Mesendoderm (in vitro differentiated cells): ENCODE measurements around the gene S100A9.

ENCODE experiments used
- DNase-seq: peaks from one replicate; pipeline ENCODE4 v3.0.0; 2013
- H2AK5ac ChIP-seq: 2 replicates; pipeline ENCODE4 v1.6.1; 2013; ENCODE audit warnings: low read length, inconsistent platforms
- H2BK120ac ChIP-seq: 2 replicates; pipeline ENCODE4 v1.6.1; 2013; ENCODE audit warnings: low read depth, mild to moderate bottlenecking, low read length, moderate library complexity, mixed read lengths
- H2BK15ac ChIP-seq: replicated peaks from 2 replicates; pipeline ENCODE4 v1.6.1; 2013; ENCODE audit warnings: low read depth, mild to moderate bottlenecking, moderate library complexity
- H2BK5ac ChIP-seq: 2 replicates; pipeline ENCODE4 v1.6.1; 2013; ENCODE audit warnings: low read length, inconsistent platforms
- H3K18ac ChIP-seq: 2 replicates; pipeline ENCODE4 v1.6.1; 2013; ENCODE audit warnings: mild to moderate bottlenecking, low read length, mixed read lengths
- H3K23ac ChIP-seq: one replicate; pipeline ENCODE4 v1.6.1; 2013; ENCODE audit warnings: low read length
- H3K27ac ChIP-seq: 2 replicates; pipeline ENCODE4 v1.5.1; 2013; ENCODE audit warnings: low read depth, mild to moderate bottlenecking, inconsistent platforms, low read length, moderate library complexity
- H3K27me3 ChIP-seq: 2 replicates; pipeline ENCODE4 v1.6.1; 2013; ENCODE audit warnings: low read length, control low read depth, mild to moderate bottlenecking, inconsistent platforms; ENCODE audit not compliant: insufficient read depth, poor library complexity
- H3K36me3 ChIP-seq: 2 replicates; pipeline ENCODE4 v1.6.1; 2013; ENCODE audit warnings: low read length, inconsistent platforms; ENCODE audit not compliant: control insufficient read depth, insufficient read depth
- H3K4ac ChIP-seq: one replicate; pipeline ENCODE4 v1.6.1; 2013; ENCODE audit warnings: low read depth, mild to moderate bottlenecking, low read length, moderate library complexity
- H3K4me1 ChIP-seq: 2 replicates; pipeline ENCODE4 v1.6.1; 2013; ENCODE audit warnings: low read depth, low read length, inconsistent platforms; ENCODE audit not compliant: control insufficient read depth
- H3K4me2 ChIP-seq: 2 replicates; pipeline ENCODE4 v1.6.1; 2013; ENCODE audit warnings: low read length
- H3K4me3 ChIP-seq: 2 replicates; pipeline ENCODE4 v1.5.1; 2013; ENCODE audit warnings: mild to moderate bottlenecking, low read length
- H3K56ac ChIP-seq: one replicate; pipeline ENCODE4 v1.6.1; 2013; ENCODE audit warnings: low read length
- H3K79me1 ChIP-seq: 2 replicates; pipeline ENCODE4 v1.6.1; 2013; ENCODE audit warnings: low read length, inconsistent platforms
- H3K79me2 ChIP-seq: 2 replicates; pipeline ENCODE4 v1.6.1; 2013; ENCODE audit warnings: mild to moderate bottlenecking, low read length; ENCODE audit not compliant: control insufficient read depth, insufficient read depth
- H3K9ac ChIP-seq: 2 replicates; pipeline ENCODE4 v1.6.1; 2013; ENCODE audit warnings: low read length, inconsistent platforms
- H4K5ac ChIP-seq: one replicate; pipeline ENCODE4 v1.6.1; 2013; ENCODE audit warnings: low read length
- H4K8ac ChIP-seq: one replicate; pipeline ENCODE4 v1.6.1; 2013; ENCODE audit warnings: low read depth, mild to moderate bottlenecking, control low read depth, low read length, moderate library complexity
- WGBS: extraction: QIAGEN DNeasy Blood & Tissue Kit; methylation state at CpG from one replicate; pipeline ENCODE4 v1.1.7; 2013; ENCODE audit warnings: low lambda C conversion rate, missing lambda C conversion rate; ENCODE audit not compliant: insufficient coverage; ENCODE audit errors: extremely low coverage; 5-methylcytosine and 5-hydroxymethylcytosine counted together

The S100A9 gene

DNA sequence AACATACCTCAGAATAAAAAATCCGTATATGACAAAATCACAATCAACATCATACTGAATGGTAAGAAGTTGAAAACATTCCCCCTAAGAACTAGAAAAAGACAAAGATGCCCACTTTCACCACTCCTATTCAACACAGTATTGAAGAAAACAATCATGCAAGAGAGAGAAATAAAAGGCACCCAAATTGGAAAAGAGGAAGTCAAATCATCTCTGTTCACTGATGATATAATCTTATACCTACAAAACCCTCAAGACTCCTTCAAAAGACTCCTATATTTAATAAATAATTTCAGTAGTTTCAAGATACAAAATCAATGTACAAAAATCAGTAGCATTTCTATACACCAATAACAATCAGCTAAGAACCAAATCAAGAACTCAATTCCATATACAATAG, 23.8 kb upstream of the S100A9 start:
- Histone ChIP-seq H3K4me1 (no peaks in the 10 kb centered on the region), H3K27me3 (no peaks in the 10 kb centered on the region), H3K27ac (no peak overlapping the region), H3K9ac (no peak overlapping the region), H2BK120ac (no peak overlapping the region), H4K8ac (no peak overlapping the region), H2BK5ac (no peak overlapping the region), H3K79me2 (no peaks in the 10 kb centered on the region), H3K79me1 (no peaks in the 10 kb centered on the region), H3K23ac (no peak overlapping the region), H3K56ac (no peak overlapping the region), H3K18ac (no peak overlapping the region), H3K4me3 (no peak overlapping the region), H4K5ac (no peak overlapping the region), H3K4me2 (no peak overlapping the region), H2BK15ac (no peak overlapping the region), H3K36me3 (no peaks in the 10 kb centered on the region), H2AK5ac (no peak overlapping the region), H3K4ac (no peak overlapping the region)
- WGBS, result no CpG with 5 or more reads among the region's 1 CpG
- DNase-seq, result no peak

DNA sequence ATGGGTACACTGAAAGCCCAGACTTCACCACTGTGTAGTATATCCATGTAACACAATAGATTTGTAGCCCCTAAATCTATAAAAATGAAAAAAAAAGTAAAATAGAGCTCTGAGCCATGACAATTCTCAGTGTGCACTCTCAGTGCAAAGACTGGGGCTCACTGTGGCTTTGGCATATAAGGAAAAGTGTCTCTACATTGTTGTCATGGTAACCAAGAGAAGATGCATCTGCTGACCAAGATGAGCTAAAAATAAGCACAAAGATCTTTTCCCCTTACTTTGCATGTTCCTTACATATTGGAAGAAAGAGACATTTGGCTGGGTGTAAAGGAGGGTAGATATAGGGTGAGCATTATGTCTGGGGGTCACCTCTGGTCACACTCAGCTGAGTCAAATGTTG, 21.0 kb upstream of the S100A9 start:
- no peaks in the 10 kb centered on the region for H3K4me1 ChIP-seq
- no peak overlapping the region for H2BK5ac ChIP-seq
- H3K4me2 ChIP-seq, result no peak overlapping the region
- no peaks in the 10 kb centered on the region for H3K36me3 ChIP-seq
- H3K9ac ChIP-seq, result no peak overlapping the region
- no peak overlapping the region for H3K4ac ChIP-seq
- no peak overlapping the region for H3K4me3 ChIP-seq
- no peak overlapping the region for H4K8ac ChIP-seq
- no peak overlapping the region for H3K23ac ChIP-seq
- H4K5ac ChIP-seq, result no peak overlapping the region
- no peaks in the 10 kb centered on the region for H3K79me1 ChIP-seq
- H3K18ac ChIP-seq, result no peak overlapping the region
- H3K27me3 ChIP-seq, result no peaks in the 10 kb centered on the region
- no peaks in the 10 kb centered on the region for H3K79me2 ChIP-seq
- no peak overlapping the region for H3K56ac ChIP-seq
- no peak overlapping the region for H2BK15ac ChIP-seq
- no peak for DNase-seq
- no peak overlapping the region for H3K27ac ChIP-seq
- no peak overlapping the region for H2AK5ac ChIP-seq
- H2BK120ac ChIP-seq, result no peak overlapping the region

DNA sequence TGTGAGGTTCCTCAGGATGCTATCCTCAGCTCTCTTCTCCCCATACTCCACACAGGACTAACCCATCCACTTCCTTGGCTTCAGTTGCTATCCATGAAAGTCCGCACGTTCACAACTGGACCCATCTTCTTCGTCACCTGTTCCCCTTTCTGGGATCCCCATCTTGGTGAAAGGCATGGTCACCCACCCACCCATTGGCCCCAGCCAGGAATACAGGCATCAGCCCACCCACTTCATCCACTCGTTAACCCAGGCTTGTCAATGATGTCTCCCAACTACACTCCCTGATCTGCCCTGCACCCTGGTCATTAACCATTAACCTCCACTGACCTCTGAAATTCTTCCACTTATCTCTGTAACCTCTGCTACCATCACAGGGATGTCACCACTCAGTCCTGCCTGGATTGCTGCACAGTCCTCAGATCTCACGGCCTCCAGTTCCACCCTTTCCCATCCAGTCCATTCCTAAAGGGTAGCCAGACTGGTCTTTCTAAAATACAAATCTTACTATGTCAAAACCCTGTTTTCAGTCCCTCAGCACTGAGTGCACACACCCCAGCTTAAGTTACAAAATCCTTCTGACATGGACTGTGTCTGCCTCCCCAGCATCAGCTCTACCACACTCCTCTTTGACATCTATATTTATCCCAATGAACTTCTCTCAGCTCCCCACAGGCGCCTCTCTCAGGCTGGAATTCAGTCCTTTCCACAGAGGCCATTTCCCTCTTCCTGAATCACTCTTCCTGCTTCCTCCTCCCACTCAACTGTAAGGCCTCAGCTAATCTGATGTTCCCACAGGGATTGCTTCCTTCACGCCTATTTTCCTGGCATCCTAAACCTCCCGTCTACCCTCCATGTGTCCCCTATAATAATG, 19.4 kb upstream of the S100A9 start:
- H2AK5ac ChIP-seq, result no peak overlapping the region
- peaks cover under 1% of the 10 kb centered on the region for H3K4me1 ChIP-seq
- no peak overlapping the region for H4K5ac ChIP-seq
- H3K4ac ChIP-seq, result no peak overlapping the region
- no peak overlapping the region for H3K4me2 ChIP-seq
- H3K79me2 ChIP-seq, result no peaks in the 10 kb centered on the region
- no peaks in the 10 kb centered on the region for H3K79me1 ChIP-seq
- no peak for DNase-seq
- no peak overlapping the region for H2BK15ac ChIP-seq
- H3K56ac ChIP-seq, result no peak overlapping the region
- H3K36me3 ChIP-seq, result no peaks in the 10 kb centered on the region
- no peak overlapping the region for H3K23ac ChIP-seq
- no peak overlapping the region for H2BK5ac ChIP-seq
- H3K18ac ChIP-seq, result no peak overlapping the region
- no peaks in the 10 kb centered on the region for H3K27me3 ChIP-seq
- H2BK120ac ChIP-seq, result no peak overlapping the region
- WGBS, result no CpG with 5 or more reads among the region's 8 CpGs
- H3K4me3 ChIP-seq, result no peak overlapping the region
- H3K27ac ChIP-seq, result no peak overlapping the region
- H4K8ac ChIP-seq, result no peak overlapping the region
- H3K9ac ChIP-seq, result no peak overlapping the region

DNA sequence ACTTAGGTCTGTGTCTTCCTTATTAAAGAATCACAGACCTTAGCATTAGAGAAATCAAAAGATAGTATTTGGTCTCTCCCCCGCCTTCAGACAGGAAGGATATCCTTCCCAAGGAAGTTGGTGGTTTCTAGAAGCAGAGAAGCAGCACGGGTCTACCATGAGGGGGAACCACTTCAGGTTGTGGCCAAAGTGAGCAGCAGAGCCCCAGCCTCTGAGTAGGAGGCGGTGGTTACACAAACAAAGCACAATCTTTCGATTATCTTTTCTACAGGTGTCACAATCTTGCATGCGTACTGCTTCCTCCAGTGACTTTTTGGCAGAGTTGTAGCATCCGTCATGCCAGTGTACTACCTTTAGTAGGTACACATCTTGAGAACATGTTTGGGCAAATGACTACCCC, 17.9 kb upstream of the S100A9 start:
- H3K79me1 ChIP-seq, result no peaks in the 10 kb centered on the region
- no peak overlapping the region for H3K9ac ChIP-seq
- DNase-seq, result no peak
- H3K79me2 ChIP-seq, result no peaks in the 10 kb centered on the region
- no peak overlapping the region for H3K4me2 ChIP-seq
- H3K23ac ChIP-seq, result no peak overlapping the region
- no peak overlapping the region for H2BK5ac ChIP-seq
- H2AK5ac ChIP-seq, result no peak overlapping the region
- H3K4ac ChIP-seq, result no peak overlapping the region
- H4K5ac ChIP-seq, result no peak overlapping the region
- no peaks in the 10 kb centered on the region for H3K36me3 ChIP-seq
- H3K27ac ChIP-seq, result no peak overlapping the region
- H3K56ac ChIP-seq, result no peak overlapping the region
- H2BK120ac ChIP-seq, result no peak overlapping the region
- no peak overlapping the region for H4K8ac ChIP-seq
- H3K27me3 ChIP-seq, result no peaks in the 10 kb centered on the region
- H3K4me1 ChIP-seq, result peaks cover 9% of the 10 kb centered on the region
- no peak overlapping the region for H3K18ac ChIP-seq
- H3K4me3 ChIP-seq, result no peak overlapping the region
- WGBS, result no CpG with 5 or more reads among the region's 6 CpGs
- H2BK15ac ChIP-seq, result no peak overlapping the region

DNA sequence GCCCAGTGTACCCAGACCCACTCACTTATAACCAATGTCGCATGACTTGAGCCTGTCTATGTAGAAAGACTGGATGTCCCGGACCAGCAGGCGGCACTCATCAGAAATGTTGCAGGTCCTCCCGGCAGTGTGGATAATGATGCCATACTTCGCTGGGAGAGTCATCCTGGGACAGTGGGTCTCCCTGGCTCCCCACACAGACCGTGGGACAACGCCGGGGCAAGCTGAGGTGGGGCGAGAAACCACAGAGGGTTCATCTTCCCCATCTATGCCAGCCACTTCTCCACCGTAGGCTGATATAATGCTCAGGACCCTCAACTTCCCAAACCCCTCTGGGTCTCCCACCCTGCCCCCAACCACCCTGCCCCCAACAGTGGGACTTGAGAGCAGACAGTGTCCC, 17.3 kb upstream of the S100A9 start:
- no peaks in the 10 kb centered on the region for H3K79me2 ChIP-seq
- H4K5ac ChIP-seq, result no peak overlapping the region
- no peak overlapping the region for H3K23ac ChIP-seq
- H3K27ac ChIP-seq, result no peak overlapping the region
- H3K56ac ChIP-seq, result no peak overlapping the region
- H2BK15ac ChIP-seq, result no peak overlapping the region
- DNase-seq, result no peak
- H3K9ac ChIP-seq, result no peak overlapping the region
- H4K8ac ChIP-seq, result no peak overlapping the region
- no peaks in the 10 kb centered on the region for H3K27me3 ChIP-seq
- no peak overlapping the region for H2AK5ac ChIP-seq
- no peak overlapping the region for H3K4ac ChIP-seq
- H2BK120ac ChIP-seq, result no peak overlapping the region
- no peak overlapping the region for H3K4me3 ChIP-seq
- no peak overlapping the region for H3K4me2 ChIP-seq
- WGBS, result no CpG with 5 or more reads among the region's 10 CpGs
- no peaks in the 10 kb centered on the region for H3K36me3 ChIP-seq
- no peaks in the 10 kb centered on the region for H3K79me1 ChIP-seq
- no peak overlapping the region for H2BK5ac ChIP-seq
- H3K18ac ChIP-seq, result no peak overlapping the region
- peaks cover 9% of the 10 kb centered on the region for H3K4me1 ChIP-seq

DNA sequence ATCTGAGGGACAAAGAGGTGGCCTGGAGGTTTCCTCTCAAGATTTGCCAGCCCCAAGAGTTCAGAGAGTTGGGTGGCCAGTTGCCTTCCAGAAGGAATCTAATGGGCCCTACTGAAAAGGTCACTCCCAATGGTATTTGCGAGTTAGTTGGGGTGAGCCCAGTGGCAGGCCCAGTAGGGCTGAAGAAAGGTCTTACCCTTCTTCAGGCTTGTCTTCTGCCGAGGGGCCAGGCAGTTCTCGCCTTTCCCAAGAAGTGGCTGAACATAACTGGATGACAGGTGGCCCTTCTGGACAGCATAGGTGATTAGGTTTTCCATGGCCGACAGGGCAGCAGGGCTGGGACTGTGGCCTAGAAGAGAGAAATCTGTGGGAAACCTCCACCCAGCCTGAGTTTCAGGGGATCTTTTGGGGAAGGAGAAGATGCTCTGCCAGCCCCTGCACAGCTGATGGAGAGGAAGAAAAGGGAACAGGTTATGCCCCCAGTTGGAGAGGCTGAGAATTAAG, 16.2 kb upstream of the S100A9 start:
- H3K4ac ChIP-seq, result no peak overlapping the region
- H2BK15ac ChIP-seq, result no peak overlapping the region
- no peaks in the 10 kb centered on the region for H3K27me3 ChIP-seq
- no peak overlapping the region for H3K23ac ChIP-seq
- no peaks in the 10 kb centered on the region for H3K36me3 ChIP-seq
- H4K8ac ChIP-seq, result no peak overlapping the region
- H2BK120ac ChIP-seq, result no peak overlapping the region
- H3K18ac ChIP-seq, result no peak overlapping the region
- no peak overlapping the region for H3K56ac ChIP-seq
- H2AK5ac ChIP-seq, result no peak overlapping the region
- H2BK5ac ChIP-seq, result no peak overlapping the region
- H3K79me2 ChIP-seq, result no peaks in the 10 kb centered on the region
- H3K4me2 ChIP-seq, result no peak overlapping the region
- DNase-seq, result no peak
- WGBS, result no CpG with 5 or more reads among the region's 4 CpGs
- no peaks in the 10 kb centered on the region for H3K79me1 ChIP-seq
- H3K9ac ChIP-seq, result no peak overlapping the region
- H3K27ac ChIP-seq, result peak overlapping the region; percentile 18
- peaks cover 9% of the 10 kb centered on the region for H3K4me1 ChIP-seq
- H3K4me3 ChIP-seq, result no peak overlapping the region
- H4K5ac ChIP-seq, result no peak overlapping the region
